ENCODE measurements around the gene NR3C1. TPM values are rescaled to one million over a fixed set of nuclear protein-coding genes. Genes with fewer than 3 reads are reported as not detected.
A peak's percentile ranks its signal among the peaks of the same experiment; 100 is the strongest.

The NR3C1 gene
- total RNA-seq, 6 experiments from 2014 or later = 27.3 to 60.1 (median 47.2) TPM

GRCh38 chr5:143383988-143384387 is 19.5 kb downstream of the NR3C1 start:
- peaks cover 0 to 18% (median 2%) of the 10 kb centered on the region in 4 donors for H3K4me1 ChIP-seq
- H3K4me3 ChIP-seq = no peak overlapping the region
- intact Hi-C loops (cut with DNase I) = no loop called here
- no peak overlapping the region for H3K27ac ChIP-seq
- no peaks in the 10 kb centered on the region for H3K9me3 ChIP-seq
- H3K36me3 ChIP-seq = peaks cover 0 to 2% (median 0%) of the 10 kb centered on the region in 4 donors
- no peak for TF ChIP-seq CTCF (IDR thresholded peaks at IDR 0.05)
- no peak for TF ChIP-seq POLR2A (IDR thresholded peaks at IDR 0.05)
- DNase-seq (no peak), ATAC-seq (no peak)
- 100% methylated on average over 3 of the region's 3 CpGs for WGBS (ENCODE audit: insufficient coverage, low coverage, low lambda C conversion rate, missing lambda C conversion rate)
- H3K27me3 ChIP-seq = no peaks in the 10 kb centered on the region

DNA sequence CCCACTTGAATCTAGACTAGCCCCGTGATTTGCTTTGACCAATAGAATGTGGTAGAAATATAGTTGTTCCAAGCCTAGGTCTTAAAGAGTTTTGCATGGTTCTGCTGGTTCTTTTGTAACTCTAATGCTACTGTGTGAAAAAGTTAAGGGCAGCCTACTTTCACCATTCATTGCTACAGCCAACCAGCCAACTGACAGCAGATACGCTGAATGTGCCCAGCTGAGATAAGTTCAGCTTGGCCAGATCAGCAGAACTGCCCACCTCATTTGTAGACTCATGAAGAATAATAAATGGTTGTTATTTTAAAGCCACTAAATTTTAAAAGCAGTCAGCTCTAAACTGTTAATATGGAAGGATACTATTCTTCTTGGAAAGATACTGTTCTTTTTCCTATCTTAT is 23.9 kb downstream of the NR3C1 start:
- H3K27ac ChIP-seq = no peak overlapping the region
- no peak for DNase-seq
- no peaks in the 10 kb centered on the region for H3K27me3 ChIP-seq
- H3K9me3 ChIP-seq = no peaks in the 10 kb centered on the region
- H3K4me1 ChIP-seq = peaks cover 0 to 20% (median 2%) of the 10 kb centered on the region in 4 donors
- peaks cover 0 to 2% (median 0%) of the 10 kb centered on the region in 4 donors for H3K36me3 ChIP-seq
- no peak overlapping the region for H3K4me3 ChIP-seq
- no peak for ATAC-seq
- WGBS (ENCODE audit: insufficient coverage, low coverage, low lambda C conversion rate, missing lambda C conversion rate) = 88% methylated on average over 2 of the region's 2 CpGs
- TF ChIP-seq POLR2A (IDR thresholded peaks at IDR 0.05) = no peak
- no peak for TF ChIP-seq CTCF (IDR thresholded peaks at IDR 0.05)
- intact Hi-C loops (cut with DNase I) = no loop called here

DNA sequence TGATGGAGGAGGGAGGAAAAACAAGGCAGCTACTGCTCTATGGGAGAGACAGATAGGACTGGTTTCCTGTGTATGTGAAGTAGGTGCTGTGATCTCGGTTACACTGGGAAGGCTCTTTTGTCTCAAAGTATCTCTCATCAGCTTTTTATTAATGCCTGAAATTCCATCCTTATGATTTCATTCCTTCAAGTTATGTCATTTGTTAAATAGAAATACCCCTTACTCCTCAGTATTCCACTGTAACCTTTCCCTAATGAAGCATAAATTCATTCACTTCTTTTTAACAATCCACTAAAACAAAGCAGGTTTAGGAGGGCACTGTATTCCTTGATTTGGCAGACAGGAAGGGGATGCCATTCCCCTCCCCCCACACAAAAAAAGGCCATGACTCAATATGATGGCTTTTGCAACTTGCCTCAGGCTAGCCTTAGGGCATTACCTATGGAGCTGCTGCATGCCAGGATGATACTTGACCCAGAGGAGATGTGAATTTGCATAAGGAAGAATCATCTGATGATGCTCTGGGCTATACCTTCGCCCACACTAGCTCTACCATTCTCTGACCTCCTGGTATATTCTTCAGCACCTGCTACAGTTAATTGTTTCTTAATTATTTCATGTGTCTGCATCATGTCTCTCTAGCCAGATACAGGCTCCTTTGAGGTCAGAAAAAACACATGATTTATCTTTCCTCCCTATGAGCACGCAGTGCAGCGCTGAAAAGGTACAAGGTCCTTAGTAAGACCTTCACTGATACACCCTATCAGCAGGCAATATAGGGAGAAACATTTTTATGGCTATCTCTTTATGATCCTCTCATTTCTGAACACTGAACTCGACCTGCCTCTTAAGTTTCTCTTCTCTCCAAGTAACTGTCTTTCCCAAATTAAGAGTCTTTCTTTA is 26.3 kb downstream of the NR3C1 start:
- peak in 1 of 4 donors; percentile 19 for ATAC-seq
- TF ChIP-seq POLR2A (IDR thresholded peaks at IDR 0.05) = no peak
- TF ChIP-seq CTCF (IDR thresholded peaks at IDR 0.05) = no peak
- intact Hi-C loops (cut with DNase I) = no loop called here
- DNase-seq = no peak
- Histone ChIP-seq H3K4me1 (peaks cover 0 to 25% (median under 1%) of the 10 kb centered on the region in 4 donors), H3K9me3 (no peaks in the 10 kb centered on the region), H3K4me3 (no peak overlapping the region), H3K27ac (no peak overlapping the region), H3K27me3 (no peaks in the 10 kb centered on the region), H3K36me3 (peaks cover 0 to 2% (median 0%) of the 10 kb centered on the region in 4 donors)
- WGBS (ENCODE audit: insufficient coverage, low coverage, low lambda C conversion rate, missing lambda C conversion rate) = 81% methylated on average over 4 of the region's 5 CpGs

GRCh38 chr5:143376195-143376779 is 27.2 kb downstream of the NR3C1 start:
- Histone ChIP-seq H3K4me1 (peaks cover 0 to 31% (median 3%) of the 10 kb centered on the region in 4 donors), H3K36me3 (peaks cover 0 to under 1% (median 0%) of the 10 kb centered on the region in 4 donors), H3K27ac (no peak overlapping the region), H3K4me3 (no peak overlapping the region), H3K27me3 (no peaks in the 10 kb centered on the region), H3K9me3 (no peaks in the 10 kb centered on the region)
- peak; percentile 52 to 81 (median 66) for ATAC-seq
- TF ChIP-seq CTCF (IDR thresholded peaks at IDR 0.05) (no peak), POLR2A (IDR thresholded peaks at IDR 0.05) (no peak)
- WGBS (ENCODE audit: insufficient coverage, low coverage, low lambda C conversion rate, missing lambda C conversion rate) = 86% methylated on average over 3 of the region's 3 CpGs
- intact Hi-C loops (cut with DNase I) = no loop called here
- DNase-seq = no peak

Measured in right lobe of liver (tissue), 6 donors.